ENCODE data around the gene CACHD1. TPM values are rescaled to one million over a fixed set of nuclear protein-coding genes. Genes with fewer than 3 reads are reported as not detected.

CACHD1 gene
- total RNA-seq, 2 experiments from 2014 or later: 0.47 to 0.48 TPM

- DNase-seq: no peak
- no peak overlapping the region for H3K27ac Mint-ChIP-seq
- no peaks in the 10 kb centered on the region for H3K36me3 Mint-ChIP-seq (ENCODE audit: low read depth)
- H3K4me1 Mint-ChIP-seq: peaks cover 3% of the 10 kb centered on the region
- ChIA-PET CTCF (interaction anchor here (1.1 kb wide), 1 partner anchor 18 kb away, joined by 3 read pairs; no protein-coding TSS in a partner anchor), POLR2A (no interaction called here)
- H3K4me3 Mint-ChIP-seq: no peak overlapping the region
- no peaks in the 10 kb centered on the region for H3K27me3 Mint-ChIP-seq
- no peaks in the 10 kb centered on the region for H3K9me3 Mint-ChIP-seq
Observed at GRCh38 chr1:64663668-64664067, 193.7 kb downstream of the CACHD1 start.

GRCh38 chr1:64664299-64664698 lies 194.4 kb downstream of the CACHD1 start:
- DNase-seq: no peak
- Mint-ChIP-seq H3K9me3 (no peaks in the 10 kb centered on the region), H3K4me3 (no peak overlapping the region), H3K27me3 (no peaks in the 10 kb centered on the region), H3K4me1 (peaks cover 3% of the 10 kb centered on the region), H3K27ac (no peak overlapping the region), H3K36me3 (ENCODE audit: low read depth) (no peaks in the 10 kb centered on the region)
- POLR2A ChIA-PET: interaction anchor here (0.7 kb wide), 1 partner anchor 886 kb away, joined by 3 read pairs; no protein-coding TSS in a partner anchor
- CTCF ChIA-PET: interaction anchor here (0.6 to 1.9 kb wide), 3 partner anchors 12 to 17 kb away, joined by 3 to 8 read pairs (median 3); no protein-coding TSS in a partner anchor

GRCh38 chr1:64669098-64669675 lies 199.3 kb downstream of the CACHD1 start:
- DNase-seq: no peak
- Mint-ChIP-seq H3K36me3 (ENCODE audit: low read depth) (no peaks in the 10 kb centered on the region), H3K9me3 (no peaks in the 10 kb centered on the region), H3K4me1 (no peaks in the 10 kb centered on the region), H3K27ac (no peak overlapping the region), H3K4me3 (no peak overlapping the region), H3K27me3 (no peaks in the 10 kb centered on the region)
- CTCF ChIA-PET: no interaction called here
- POLR2A ChIA-PET: no interaction called here

- ChIA-PET POLR2A (no interaction called here), CTCF (interaction anchor here (2.1 kb wide), 1 partner anchor 10 kb away, joined by 8 read pairs; no protein-coding TSS in a partner anchor)
- Mint-ChIP-seq H3K27ac (no peak overlapping the region), H3K9me3 (no peaks in the 10 kb centered on the region), H3K4me1 (no peaks in the 10 kb centered on the region), H3K4me3 (no peak overlapping the region), H3K36me3 (ENCODE audit: low read depth) (no peaks in the 10 kb centered on the region), H3K27me3 (no peaks in the 10 kb centered on the region)
- no peak for DNase-seq
Observed at GRCh38 chr1:64675718-64676345, 205.9 kb downstream of the CACHD1 start.

GRCh38 chr1:64676386-64676785 lies 206.5 kb downstream of the CACHD1 start:
- H3K27ac Mint-ChIP-seq: no peak overlapping the region
- no peaks in the 10 kb centered on the region for H3K36me3 Mint-ChIP-seq (ENCODE audit: low read depth)
- no peaks in the 10 kb centered on the region for H3K27me3 Mint-ChIP-seq
- ChIA-PET CTCF (interaction anchor here (0.8 to 2.1 kb wide), 2 partner anchors 11 to 13 kb away, joined by 3 to 8 read pairs; no protein-coding TSS in a partner anchor), POLR2A (no interaction called here)
- no peaks in the 10 kb centered on the region for H3K9me3 Mint-ChIP-seq
- H3K4me1 Mint-ChIP-seq: no peaks in the 10 kb centered on the region
- no peak overlapping the region for H3K4me3 Mint-ChIP-seq
- DNase-seq: no peak

DNA sequence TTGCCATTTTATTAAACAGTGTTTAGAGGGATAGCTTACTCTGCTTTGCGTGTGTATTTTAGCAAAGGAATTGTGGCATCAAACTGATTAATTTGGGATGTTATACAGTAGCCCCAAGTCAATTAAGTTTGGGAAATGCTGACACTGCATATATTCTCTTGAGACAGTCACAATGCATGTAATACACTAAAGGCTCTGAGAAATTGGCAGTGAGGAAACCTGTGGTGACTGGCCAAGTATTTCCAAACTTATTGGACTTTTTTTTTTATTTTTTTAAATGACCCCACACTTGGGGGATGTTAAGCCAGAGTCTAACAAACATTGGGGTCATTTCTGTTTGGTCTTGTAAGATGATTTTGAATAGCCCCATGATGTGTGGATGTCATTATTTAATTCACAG lies 207.6 kb downstream of the CACHD1 start:
- no peak overlapping the region for H3K27ac Mint-ChIP-seq
- no peaks in the 10 kb centered on the region for H3K9me3 Mint-ChIP-seq
- ChIA-PET POLR2A (no interaction called here), CTCF (no interaction called here)
- no peaks in the 10 kb centered on the region for H3K36me3 Mint-ChIP-seq (ENCODE audit: low read depth)
- no peaks in the 10 kb centered on the region for H3K4me1 Mint-ChIP-seq
- H3K27me3 Mint-ChIP-seq: no peaks in the 10 kb centered on the region
- no peak for DNase-seq
- H3K4me3 Mint-ChIP-seq: no peak overlapping the region

DNA sequence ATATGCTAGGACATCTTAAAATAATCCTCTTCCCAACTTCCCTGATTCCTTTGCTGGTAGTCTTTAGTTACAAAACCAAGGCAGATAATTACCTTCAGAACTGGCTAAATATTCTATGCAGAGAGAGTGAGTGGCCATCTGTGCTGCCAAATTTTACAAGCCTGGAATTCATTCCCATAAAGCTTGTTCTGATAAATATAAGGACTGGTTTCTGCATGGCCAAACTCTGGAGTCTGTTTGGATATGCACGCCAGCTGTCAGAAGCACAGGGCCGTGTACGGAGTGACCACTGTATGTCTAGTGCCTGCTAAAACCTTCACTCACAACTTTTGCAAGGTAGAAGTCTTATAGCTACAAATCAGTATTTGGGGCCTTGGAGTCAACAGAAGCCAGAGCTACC lies 208.4 kb downstream of the CACHD1 start:
- no peak overlapping the region for H3K4me3 Mint-ChIP-seq
- H3K27ac Mint-ChIP-seq: no peak overlapping the region
- H3K4me1 Mint-ChIP-seq: no peaks in the 10 kb centered on the region
- ChIA-PET CTCF (interaction anchor here (0.6 to 0.7 kb wide), 2 partner anchors 14 to 708 kb away, joined by 3 read pairs; no protein-coding TSS in a partner anchor), POLR2A (no interaction called here)
- H3K36me3 Mint-ChIP-seq (ENCODE audit: low read depth): no peaks in the 10 kb centered on the region
- no peaks in the 10 kb centered on the region for H3K27me3 Mint-ChIP-seq
- H3K9me3 Mint-ChIP-seq: no peaks in the 10 kb centered on the region
- DNase-seq: no peak

DNA sequence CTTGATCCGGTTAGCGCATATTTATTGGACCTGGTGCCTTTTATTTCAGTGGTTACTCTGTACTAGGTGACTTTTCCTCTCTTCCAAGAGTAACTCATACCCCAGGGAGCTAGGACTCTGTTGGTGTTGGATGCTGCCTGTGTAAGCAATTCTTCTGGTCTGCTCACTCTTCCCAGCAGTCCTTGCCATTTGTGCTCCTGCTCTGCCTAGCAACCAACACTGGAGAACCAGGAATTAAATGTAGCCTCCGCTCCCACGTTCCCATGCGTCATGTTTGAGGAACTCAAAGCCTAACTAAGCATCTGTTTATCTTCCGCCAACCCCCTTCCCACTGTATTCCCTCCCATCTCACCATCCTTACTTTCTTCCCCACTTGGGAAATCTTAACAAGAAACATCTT lies 209.2 kb downstream of the CACHD1 start:
- Mint-ChIP-seq H3K4me3 (no peak overlapping the region), H3K4me1 (no peaks in the 10 kb centered on the region), H3K36me3 (ENCODE audit: low read depth) (no peaks in the 10 kb centered on the region), H3K27ac (no peak overlapping the region), H3K9me3 (no peaks in the 10 kb centered on the region), H3K27me3 (no peaks in the 10 kb centered on the region)
- no peak for DNase-seq
- ChIA-PET POLR2A (no interaction called here), CTCF (interaction anchor here (0.6 to 1.4 kb wide), 3 partner anchors 15 to 396 kb away, joined by 3 read pairs; no protein-coding TSS in a partner anchor)

DNA sequence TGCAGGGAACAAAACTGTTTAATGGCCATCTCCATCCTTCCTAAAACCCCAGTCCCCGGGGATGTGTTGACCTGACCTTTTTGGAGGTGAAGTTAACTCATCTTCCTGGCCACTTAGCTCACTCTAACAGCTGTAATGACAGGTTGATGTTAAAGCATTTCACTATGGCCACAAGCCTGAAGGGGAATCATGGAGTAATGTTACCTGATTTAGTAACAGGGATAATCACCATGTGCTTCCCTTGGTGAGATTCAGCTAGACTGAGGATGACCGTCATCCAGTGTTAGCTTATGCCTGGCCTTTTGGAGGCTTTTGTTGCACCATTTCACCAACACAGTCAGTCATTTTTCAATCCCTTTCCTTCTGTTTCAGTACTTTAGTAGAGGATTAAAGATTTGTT lies 210.7 kb downstream of the CACHD1 start:
- no peak overlapping the region for H3K4me3 Mint-ChIP-seq
- POLR2A ChIA-PET: no interaction called here
- no peaks in the 10 kb centered on the region for H3K4me1 Mint-ChIP-seq
- no peaks in the 10 kb centered on the region for H3K36me3 Mint-ChIP-seq (ENCODE audit: low read depth)
- H3K9me3 Mint-ChIP-seq: no peaks in the 10 kb centered on the region
- no peak for DNase-seq
- CTCF ChIA-PET: interaction anchor here (1.4 kb wide), 1 partner anchor 59 kb away, joined by 3 read pairs; no protein-coding TSS in a partner anchor
- no peak overlapping the region for H3K27ac Mint-ChIP-seq
- no peaks in the 10 kb centered on the region for H3K27me3 Mint-ChIP-seq

- Mint-ChIP-seq H3K4me1 (no peaks in the 10 kb centered on the region), H3K27ac (no peak overlapping the region), H3K9me3 (no peaks in the 10 kb centered on the region), H3K36me3 (ENCODE audit: low read depth) (no peaks in the 10 kb centered on the region), H3K27me3 (no peaks in the 10 kb centered on the region), H3K4me3 (no peak overlapping the region)
- DNase-seq: no peak
- POLR2A ChIA-PET: no interaction called here
- CTCF ChIA-PET: interaction anchor here (0.8 to 1.3 kb wide), 2 partner anchors 10 to 17 kb away, joined by 3 read pairs; no protein-coding TSS in a partner anchor
Observed at GRCh38 chr1:64681043-64681442, 211.1 kb downstream of the CACHD1 start.

DNA sequence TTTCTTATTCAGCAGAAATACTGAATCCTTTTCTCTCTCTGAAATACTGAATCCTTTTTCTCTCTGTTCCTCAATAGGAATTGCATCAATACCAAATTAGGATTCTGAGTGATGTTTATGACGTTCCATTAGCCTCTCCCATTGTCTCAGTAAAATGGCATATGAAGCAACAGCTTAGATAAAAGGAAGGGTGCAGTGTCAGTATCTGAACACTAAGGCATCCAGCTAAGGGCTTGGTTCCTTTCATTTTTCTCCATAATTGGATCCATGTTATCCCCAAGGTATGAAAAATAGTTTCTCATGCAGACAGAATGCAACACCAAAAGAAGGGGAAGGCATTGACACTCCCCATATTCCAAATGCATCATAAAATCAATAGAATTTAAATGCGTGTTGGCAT lies 213.5 kb downstream of the CACHD1 start:
- Mint-ChIP-seq H3K9me3 (no peaks in the 10 kb centered on the region), H3K4me1 (no peaks in the 10 kb centered on the region), H3K27ac (no peak overlapping the region), H3K36me3 (ENCODE audit: low read depth) (no peaks in the 10 kb centered on the region), H3K27me3 (no peaks in the 10 kb centered on the region), H3K4me3 (no peak overlapping the region)
- DNase-seq: no peak
- ChIA-PET CTCF (no interaction called here), POLR2A (no interaction called here)

DNA sequence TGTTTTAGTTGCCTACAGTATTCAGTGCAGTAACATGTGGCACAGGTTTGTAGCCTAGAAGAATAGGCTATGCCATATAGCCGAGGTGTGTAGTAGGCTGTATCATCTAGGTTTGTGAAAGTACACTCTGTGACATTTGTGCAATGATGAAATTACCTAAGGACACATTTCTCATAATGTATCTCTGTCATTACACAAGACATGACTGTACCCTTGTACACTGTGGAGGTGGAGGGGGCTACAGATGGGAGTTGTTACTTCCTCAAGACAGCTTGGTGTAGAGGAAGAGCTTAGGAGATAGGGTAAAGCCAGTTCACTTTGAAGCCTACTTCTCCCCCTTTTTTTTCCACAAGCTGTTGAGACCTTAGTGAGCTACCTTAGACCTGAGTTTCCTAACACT lies 215.3 kb downstream of the CACHD1 start:
- H3K4me1 Mint-ChIP-seq: no peaks in the 10 kb centered on the region
- POLR2A ChIA-PET: no interaction called here
- H3K27me3 Mint-ChIP-seq: no peaks in the 10 kb centered on the region
- H3K36me3 Mint-ChIP-seq (ENCODE audit: low read depth): no peaks in the 10 kb centered on the region
- CTCF ChIA-PET: interaction anchor here (0.7 kb wide), 1 partner anchor 142 kb away, joined by 3 read pairs; no protein-coding TSS in a partner anchor
- no peak overlapping the region for H3K4me3 Mint-ChIP-seq
- no peaks in the 10 kb centered on the region for H3K9me3 Mint-ChIP-seq
- DNase-seq: no peak
- H3K27ac Mint-ChIP-seq: no peak overlapping the region

GRCh38 chr1:64685765-64686341 lies 215.9 kb downstream of the CACHD1 start:
- Mint-ChIP-seq H3K9me3 (no peaks in the 10 kb centered on the region), H3K4me3 (no peak overlapping the region), H3K27ac (no peak overlapping the region), H3K27me3 (no peaks in the 10 kb centered on the region), H3K4me1 (no peaks in the 10 kb centered on the region), H3K36me3 (ENCODE audit: low read depth) (no peaks in the 10 kb centered on the region)
- POLR2A ChIA-PET: no interaction called here
- CTCF ChIA-PET: interaction anchor here (0.7 kb wide), 1 partner anchor 142 kb away, joined by 3 read pairs; no protein-coding TSS in a partner anchor
- no peak for DNase-seq

All from activated CD4-positive, alpha-beta T cell treated with anti-CD3 and anti-CD28 coated beads, Interleukin-2, amount 10 ng/mL, durations not matched to agents 7 days and 5 days (primary cell).